Keratinocyte (primary cell): ENCODE results near the gene CTDSPL. TPM values are rescaled to one million over a fixed set of nuclear protein-coding genes. Genes with fewer than 3 reads are reported as not detected.

Source experiments
- DNase-seq: peaks from one replicate; pipeline ENCODE4 v3.0.0-alpha.2; 2011; ENCODE audit warnings: low read depth, missing footprints, low spot score
- FAIRE-seq: peaks from 2 replicates; lab custom pipeline; 2011; peaks lifted over from hg19 to GRCh38; lab: Jason Lieb, UNC
- H2AFZ ChIP-seq: 2 replicates; pipeline ENCODE4 v1.6.0; 2012; ENCODE audit warnings: low read length, control low read depth, inconsistent platforms; ENCODE audit not compliant: control insufficient read depth
- H3K27ac ChIP-seq: 2 replicates; pipeline ENCODE4 v1.5.1; 2011; ENCODE audit warnings: low read length; ENCODE audit not compliant: control insufficient read depth, insufficient read depth
- H3K27me3 ChIP-seq: 3 replicates; pipeline ENCODE4 v1.6.0; 2011; ENCODE audit warnings: low read length; ENCODE audit not compliant: control insufficient read depth, insufficient read depth; ENCODE audit errors: extremely low read depth
- H3K36me3 ChIP-seq, 2 experiments: 2 replicates in 1 of 2; 3 replicates in 1 of 2; pipeline ENCODE4 v1.5.1; 2011; ENCODE audit warnings: low read length in 2 of 2, mild to moderate bottlenecking in 1 of 2; ENCODE audit not compliant: control insufficient read depth in 2 of 2, insufficient read depth in 2 of 2; ENCODE audit errors: extremely low read depth in 1 of 2
- H3K4me1 ChIP-seq: 3 replicates; pipeline ENCODE4 v1.5.1; 2011; ENCODE audit warnings: low read length; ENCODE audit not compliant: control insufficient read depth, insufficient read depth; ENCODE audit errors: extremely low read depth
- H3K4me2 ChIP-seq: 3 replicates; pipeline ENCODE4 v1.6.0; 2011; ENCODE audit warnings: low read depth, low read length; ENCODE audit not compliant: control insufficient read depth, insufficient read depth; ENCODE audit errors: extremely low read depth
- H3K4me3 ChIP-seq, 3 experiments: fragments of 200-600 bp in 1 of 3; sonication (generic) in 1 of 3; 2 replicates in 2 of 3; 3 replicates in 1 of 3; pipeline ENCODE4 v1.5.1; 2011 to 2016; ENCODE audit warnings: low read length in 3 of 3, mild to moderate bottlenecking in 3 of 3, control low read depth in 2 of 3, inconsistent platforms in 1 of 3, low read depth in 1 of 3, mixed read lengths in 1 of 3, mixed run types in 1 of 3, moderate library complexity in 1 of 3; ENCODE audit not compliant: control insufficient read depth in 2 of 3, insufficient read depth in 2 of 3; ENCODE audit errors: extremely low read depth in 1 of 3
- H3K79me2 ChIP-seq: 2 replicates; pipeline ENCODE4 v1.6.0; 2012; ENCODE audit warnings: low read length; ENCODE audit not compliant: control insufficient read depth, insufficient read depth
- H3K9ac ChIP-seq: 3 replicates; pipeline ENCODE4 v1.6.0; 2011; ENCODE audit warnings: low read length; ENCODE audit not compliant: control insufficient read depth, insufficient read depth; ENCODE audit errors: extremely low read depth
- H3K9me1 ChIP-seq: 3 replicates; pipeline ENCODE4 v1.6.0; 2011; ENCODE audit warnings: low read length; ENCODE audit not compliant: control insufficient read depth, insufficient read depth; ENCODE audit errors: extremely low read depth
- H3K9me3 ChIP-seq: 2 replicates; pipeline ENCODE4 v1.5.1; 2012; ENCODE audit warnings: low read depth, low read length; ENCODE audit not compliant: control insufficient read depth
- H4K20me1 ChIP-seq: 3 replicates; pipeline ENCODE4 v1.6.0; 2011; ENCODE audit warnings: low read length; ENCODE audit not compliant: control insufficient read depth, insufficient read depth; ENCODE audit errors: extremely low read depth
- EZH2 ChIP-seq: IDR thresholded peaks from one replicate; pipeline ENCODE4 v1.6.1; 2012; ENCODE audit warnings: inconsistent platforms, mild to moderate bottlenecking, low read length, moderate library complexity
- dilution Hi-C: fragments of 300-500 bp; cut with MboI; formaldehyde crosslinking; loops from one replicate; pipeline ENCODE4 v1.7.0; 2020; ENCODE audit warnings: low sequenced_read_pairs; ENCODE audit not compliant: extremely low pct_ligation_motif_present
- polyA plus RNA-seq, 5 experiments: library from polyadenylated mRNA; depleted of rRNA in 3 of 5; stranded (reverse) in 3 of 5; stranded (forward) in 1 of 5; unstranded in 1 of 5; fragments of >200 nt; gene quantifications; 1 replicate in 1 of 5; 2 replicates in 3 of 5; 3 replicates in 1 of 5; pipeline versions ENCODE4 v1.2.1 to v1.2.3, GENCODE V29; 2011 to 2012; ENCODE audit warnings: missing spikeins in 2 of 5, low read depth in 1 of 5, low replicate concordance in 1 of 5
- TF ChIP-seq, protein P1 (sequence below), 3 experiments: IDR thresholded peaks in 1 of 3; conservative IDR thresholded peaks in 1 of 3; optimal IDR thresholded peaks in 1 of 3; 2 replicates in 2 of 3; 3 replicates in 1 of 3; pipeline versions ENCODE3 to v1.5.1; 2011; ENCODE audit warnings: low read length in 3 of 3, mild to moderate bottlenecking in 3 of 3, moderate library complexity in 2 of 3, control low read depth in 1 of 3, inconsistent platforms in 1 of 3; ENCODE audit not compliant: insufficient read depth in 2 of 3; ENCODE audit errors: extremely low read depth in 1 of 3

CTDSPL gene
- polyA plus RNA-seq, 1 donor (not counting 4 experiments of a cell fraction or from before 2014, with no cell fraction given): 83.2 TPM

DNA sequence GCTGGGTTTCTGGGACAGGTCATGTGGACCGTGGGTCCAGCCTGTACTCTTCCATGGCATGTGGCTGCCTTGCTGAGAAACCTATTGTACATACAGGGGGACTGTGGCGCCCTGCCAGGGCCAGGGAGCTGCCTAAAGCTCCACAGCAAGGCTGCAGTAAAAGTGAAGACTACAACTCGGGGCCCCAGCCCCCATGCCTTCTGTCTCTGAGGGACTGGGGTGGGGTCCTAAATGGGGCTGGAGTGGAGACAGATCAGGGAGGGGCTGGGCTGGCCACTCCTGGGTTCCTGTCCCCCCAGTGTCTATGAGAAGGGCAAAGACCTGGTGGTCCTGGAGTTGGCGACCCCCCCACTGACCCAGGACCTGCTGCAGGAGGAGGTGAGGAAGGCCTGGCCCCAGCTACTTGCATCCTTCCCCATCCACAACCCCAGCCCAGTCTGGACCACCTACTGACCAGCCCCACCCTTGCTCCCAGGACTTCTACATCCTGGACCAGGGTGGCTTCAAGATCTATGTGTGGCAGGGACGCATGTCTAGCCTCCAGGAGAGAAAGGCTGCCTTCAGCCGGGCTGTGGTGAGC is 136.2 kb downstream of the CTDSPL start:
- H3K36me3 ChIP-seq: peaks cover 3 to 6% of the 10 kb centered on the region in 2 experiments
- no peak overlapping the region for H3K27ac ChIP-seq
- H4K20me1 ChIP-seq: no peaks in the 10 kb centered on the region
- FAIRE-seq (no peak), DNase-seq (no peak)
- no peaks in the 10 kb centered on the region for H3K9me3 ChIP-seq
- no peak for TF ChIP-seq EZH2
- TF ChIP-seq, protein P1, sequence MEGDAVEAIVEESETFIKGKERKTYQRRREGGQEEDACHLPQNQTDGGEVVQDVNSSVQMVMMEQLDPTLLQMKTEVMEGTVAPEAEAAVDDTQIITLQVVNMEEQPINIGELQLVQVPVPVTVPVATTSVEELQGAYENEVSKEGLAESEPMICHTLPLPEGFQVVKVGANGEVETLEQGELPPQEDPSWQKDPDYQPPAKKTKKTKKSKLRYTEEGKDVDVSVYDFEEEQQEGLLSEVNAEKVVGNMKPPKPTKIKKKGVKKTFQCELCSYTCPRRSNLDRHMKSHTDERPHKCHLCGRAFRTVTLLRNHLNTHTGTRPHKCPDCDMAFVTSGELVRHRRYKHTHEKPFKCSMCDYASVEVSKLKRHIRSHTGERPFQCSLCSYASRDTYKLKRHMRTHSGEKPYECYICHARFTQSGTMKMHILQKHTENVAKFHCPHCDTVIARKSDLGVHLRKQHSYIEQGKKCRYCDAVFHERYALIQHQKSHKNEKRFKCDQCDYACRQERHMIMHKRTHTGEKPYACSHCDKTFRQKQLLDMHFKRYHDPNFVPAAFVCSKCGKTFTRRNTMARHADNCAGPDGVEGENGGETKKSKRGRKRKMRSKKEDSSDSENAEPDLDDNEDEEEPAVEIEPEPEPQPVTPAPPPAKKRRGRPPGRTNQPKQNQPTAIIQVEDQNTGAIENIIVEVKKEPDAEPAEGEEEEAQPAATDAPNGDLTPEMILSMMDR (optimal IDR thresholded peaks at IDR 0.05 in 1 of 3, IDR thresholded peaks at IDR 0.05 in 1 of 3, conservative IDR thresholded peaks at IDR 0.05 in 1 of 3; ENCODE audit: extremely low read depth in 1 of 3, insufficient read depth in 2 of 3, low read length in 3 of 3): no peak
- H3K4me3 ChIP-seq: no peak overlapping the region
- H3K9me1 ChIP-seq: no peaks in the 10 kb centered on the region
- peak overlapping the region; percentile 79 for H3K9ac ChIP-seq
- H2AFZ ChIP-seq: peak overlapping the region; percentile 95
- no peak overlapping the region for H3K4me2 ChIP-seq
- H3K27me3 ChIP-seq: no peaks in the 10 kb centered on the region
- H3K4me1 ChIP-seq: peaks cover 20% of the 10 kb centered on the region
- dilution Hi-C loops: no loop called here
- no peaks in the 10 kb centered on the region for H3K79me2 ChIP-seq

DNA sequence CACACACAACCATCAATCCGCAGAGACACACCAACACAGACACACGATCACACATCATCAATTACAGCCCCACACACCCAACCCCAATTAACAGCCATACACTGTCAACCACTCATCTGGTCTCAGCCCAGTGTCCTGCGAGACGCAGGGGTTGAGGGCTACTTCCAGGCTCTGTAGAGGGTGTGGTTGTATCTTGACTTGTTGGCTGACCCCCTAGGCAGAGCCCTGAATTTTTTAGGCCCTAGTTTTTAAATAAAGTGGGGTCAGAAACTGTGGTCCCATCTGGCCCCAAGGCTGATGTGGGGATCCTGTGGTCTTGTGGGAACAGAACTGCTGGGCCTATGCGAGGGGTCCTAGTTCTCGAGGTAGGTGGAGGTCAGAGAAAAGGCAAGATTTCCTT is 138.2 kb downstream of the CTDSPL start:
- Histone ChIP-seq H3K9ac (no peak overlapping the region), H2AFZ (no peak overlapping the region), H3K9me1 (no peaks in the 10 kb centered on the region), H3K36me3 (peaks cover 3 to 6% of the 10 kb centered on the region in 2 experiments), H3K4me2 (no peak overlapping the region), H3K79me2 (no peaks in the 10 kb centered on the region), H3K4me3 (no peak overlapping the region), H3K4me1 (peaks cover 7% of the 10 kb centered on the region), H3K27me3 (no peaks in the 10 kb centered on the region), H4K20me1 (no peaks in the 10 kb centered on the region), H3K9me3 (no peaks in the 10 kb centered on the region), H3K27ac (no peak overlapping the region)
- FAIRE-seq: no peak
- TF ChIP-seq, protein P1 (optimal IDR thresholded peaks at IDR 0.05 in 1 of 3, IDR thresholded peaks at IDR 0.05 in 1 of 3, conservative IDR thresholded peaks at IDR 0.05 in 1 of 3; ENCODE audit: extremely low read depth in 1 of 3, insufficient read depth in 2 of 3, low read length in 3 of 3): no peak
- no peak for TF ChIP-seq EZH2
- DNase-seq: no peak
- dilution Hi-C loops: no loop called here
